Lower leg skin (tissue), 4 donors: ENCODE measurements around the gene GOLGA5. TPM values are rescaled to one million over a fixed set of nuclear protein-coding genes. Genes with fewer than 3 reads are reported as not detected.

ENCODE experiments used
- DNase-seq, 2 donors: peaks; one replicate each; pipeline ENCODE4 v3.0.0-alpha.2; 2019; ENCODE audit warnings: low spot score in 2 of 2
- H3K4me3 ChIP-seq: fragments of 200-600 bp; sonication (generic); 2 replicates; pipeline ENCODE4 v1.5.1; 2017; ENCODE audit warnings: mild to moderate bottlenecking, low read depth; ENCODE audit not compliant: poor library complexity, severe bottlenecking
- POLR2A ChIP-seq, 2 donors: fragments of 450-650 bp; IDR thresholded peaks; one replicate each; pipeline ENCODE4 v1.6.1; 2016 to 2017; ENCODE audit warnings: antibody characterized with exemption in 2 of 2, mild to moderate bottlenecking in 1 of 2, moderate library complexity in 1 of 2
- WGBS, 2 donors: methylation state at CpG; one replicate each; pipeline ENCODE4 v1.1.5; 2018; 5-methylcytosine and 5-hydroxymethylcytosine counted together
- intact Hi-C: fragments of 100-400 bp; cut with DNase I; formaldehyde crosslinking; loops from one replicate; pipeline ENCODE4 v1.15.0; 2023; ENCODE audit warnings: low total_unique reads
- total RNA-seq, 4 donors: library from RNA; depleted of rRNA; stranded (reverse); fragments of >200 nt; gene quantifications; one replicate each; pipeline ENCODE4 v1.1.0, GENCODE V29; 2016
- TF ChIP-seq, protein P1 (sequence below), 3 donors: fragments of 450-650 bp; IDR thresholded peaks; one replicate each; pipeline ENCODE4 v1.5.1; 2016; ENCODE audit warnings: antibody characterized with exemption in 3 of 3, mild to moderate bottlenecking in 3 of 3, moderate library complexity in 2 of 3

Gene GOLGA5
- total RNA-seq, 4 donors from 2014 or later, result 32.5 to 43.8 (median 35.9) TPM

DNA sequence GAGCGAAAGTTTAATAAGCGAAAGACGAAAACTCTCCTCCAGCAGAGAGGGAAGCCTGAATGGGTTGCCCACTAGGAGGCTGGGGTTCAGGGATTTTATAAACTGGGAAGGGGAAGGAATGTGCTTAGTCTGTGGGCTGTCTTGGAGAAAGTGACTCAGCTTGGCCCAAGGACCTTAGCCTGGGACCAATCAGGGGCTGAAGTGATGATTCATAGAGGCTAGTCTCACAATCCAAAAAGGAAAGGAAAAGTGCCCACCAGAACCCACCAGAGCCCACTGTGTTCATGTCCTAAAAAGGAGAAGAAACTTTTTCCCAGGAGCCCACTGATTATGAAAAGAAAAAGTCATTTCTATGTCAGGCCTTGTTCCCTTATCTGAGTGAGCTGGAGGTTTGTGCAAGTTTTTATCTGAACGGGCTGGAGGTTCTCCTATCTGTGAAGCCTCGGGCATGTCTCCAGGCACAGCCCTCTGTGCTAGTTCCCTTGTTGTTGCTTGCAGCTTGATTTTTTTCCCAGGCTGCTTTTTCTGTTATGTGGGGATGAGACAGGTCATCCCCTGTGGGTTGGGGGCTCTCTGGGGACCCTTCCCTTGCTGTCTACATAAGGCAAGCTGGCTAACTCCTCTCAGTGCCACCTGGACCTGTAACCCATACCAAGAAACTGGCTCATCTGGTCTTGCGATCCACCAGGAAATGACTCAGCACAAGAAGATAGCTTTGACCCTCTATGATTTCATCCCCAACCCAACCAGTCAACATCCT lies 8.3 kb upstream of the GOLGA5 start:
- no peak for TF ChIP-seq POLR2A (IDR thresholded peaks at IDR 0.05)
- TF ChIP-seq, protein P1, sequence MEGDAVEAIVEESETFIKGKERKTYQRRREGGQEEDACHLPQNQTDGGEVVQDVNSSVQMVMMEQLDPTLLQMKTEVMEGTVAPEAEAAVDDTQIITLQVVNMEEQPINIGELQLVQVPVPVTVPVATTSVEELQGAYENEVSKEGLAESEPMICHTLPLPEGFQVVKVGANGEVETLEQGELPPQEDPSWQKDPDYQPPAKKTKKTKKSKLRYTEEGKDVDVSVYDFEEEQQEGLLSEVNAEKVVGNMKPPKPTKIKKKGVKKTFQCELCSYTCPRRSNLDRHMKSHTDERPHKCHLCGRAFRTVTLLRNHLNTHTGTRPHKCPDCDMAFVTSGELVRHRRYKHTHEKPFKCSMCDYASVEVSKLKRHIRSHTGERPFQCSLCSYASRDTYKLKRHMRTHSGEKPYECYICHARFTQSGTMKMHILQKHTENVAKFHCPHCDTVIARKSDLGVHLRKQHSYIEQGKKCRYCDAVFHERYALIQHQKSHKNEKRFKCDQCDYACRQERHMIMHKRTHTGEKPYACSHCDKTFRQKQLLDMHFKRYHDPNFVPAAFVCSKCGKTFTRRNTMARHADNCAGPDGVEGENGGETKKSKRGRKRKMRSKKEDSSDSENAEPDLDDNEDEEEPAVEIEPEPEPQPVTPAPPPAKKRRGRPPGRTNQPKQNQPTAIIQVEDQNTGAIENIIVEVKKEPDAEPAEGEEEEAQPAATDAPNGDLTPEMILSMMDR (IDR thresholded peaks at IDR 0.05), result no peak
- WGBS, 2 donors, result 66 to 72% methylated on average over 6 of the region's 6 CpGs
- no peak for DNase-seq
- no peak overlapping the region for H3K4me3 ChIP-seq
- intact Hi-C loops, result loop anchor here (10.0 kb wide), 2 partner anchors 71 to 101 kb away; no protein-coding TSS in a partner anchor

DNA sequence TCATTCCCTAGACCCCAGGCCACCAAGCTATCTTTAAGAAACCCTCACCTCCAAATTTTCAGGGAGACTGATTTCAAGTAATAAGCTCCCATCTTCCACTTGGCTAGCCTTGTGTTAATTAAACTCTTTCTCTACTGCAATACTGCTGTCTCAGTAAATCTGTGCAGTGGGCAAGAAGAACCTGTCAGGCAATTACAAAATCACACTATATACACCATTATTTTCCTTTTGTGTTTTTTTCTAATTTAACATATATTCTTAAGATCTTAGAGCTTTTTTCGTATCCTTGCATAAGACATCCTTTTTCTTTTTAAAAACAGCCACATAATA lies 7.7 kb upstream of the GOLGA5 start:
- intact Hi-C loops, result loop anchor here (10.0 kb wide), 2 partner anchors 72 to 102 kb away; no protein-coding TSS in a partner anchor
- no peak overlapping the region for H3K4me3 ChIP-seq
- WGBS, 2 donors, result 91 to 98% methylated on average over 1 of the region's 1 CpG
- DNase-seq, result no peak
- TF ChIP-seq, protein P1 (IDR thresholded peaks at IDR 0.05), result no peak
- TF ChIP-seq POLR2A (IDR thresholded peaks at IDR 0.05), result no peak

DNA sequence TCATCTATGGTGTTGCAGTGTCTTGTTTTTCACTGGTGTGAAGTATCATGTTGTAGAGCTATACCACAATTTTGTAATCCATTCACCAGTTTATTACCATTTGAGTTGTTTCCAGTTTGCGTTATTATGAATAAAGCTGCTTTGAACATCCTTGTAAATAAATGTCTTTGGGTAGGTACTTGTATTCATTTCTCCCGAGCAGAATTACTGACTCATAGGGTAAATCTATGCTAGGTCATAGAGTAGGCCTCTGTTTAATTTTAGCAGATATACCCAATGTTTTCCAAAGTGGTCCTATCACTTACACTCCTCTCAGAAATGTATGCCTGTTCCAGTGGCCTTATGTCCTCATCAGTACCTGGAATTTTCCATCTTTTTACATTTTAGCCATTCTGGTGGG lies 6.6 kb upstream of the GOLGA5 start:
- no peak overlapping the region for H3K4me3 ChIP-seq
- intact Hi-C loops, result loop anchor here (10.0 kb wide), 2 partner anchors 73 to 103 kb away; no protein-coding TSS in a partner anchor
- no peak for DNase-seq
- TF ChIP-seq POLR2A (IDR thresholded peaks at IDR 0.05), result no peak
- TF ChIP-seq, protein P1 (IDR thresholded peaks at IDR 0.05), result no peak
- WGBS, 2 donors, result 94% methylated on average over 2 of the region's 2 CpGs

GRCh38 chr14:92789457-92790089 lies 4.5 kb upstream of the GOLGA5 start:
- H3K4me3 ChIP-seq, result no peak overlapping the region
- no peak for TF ChIP-seq POLR2A (IDR thresholded peaks at IDR 0.05)
- TF ChIP-seq, protein P1 (IDR thresholded peaks at IDR 0.05), result no peak
- DNase-seq, result no peak
- intact Hi-C loops, result loop anchor here (10.0 kb wide), 2 partner anchors 75 to 105 kb away; no protein-coding TSS in a partner anchor

DNA sequence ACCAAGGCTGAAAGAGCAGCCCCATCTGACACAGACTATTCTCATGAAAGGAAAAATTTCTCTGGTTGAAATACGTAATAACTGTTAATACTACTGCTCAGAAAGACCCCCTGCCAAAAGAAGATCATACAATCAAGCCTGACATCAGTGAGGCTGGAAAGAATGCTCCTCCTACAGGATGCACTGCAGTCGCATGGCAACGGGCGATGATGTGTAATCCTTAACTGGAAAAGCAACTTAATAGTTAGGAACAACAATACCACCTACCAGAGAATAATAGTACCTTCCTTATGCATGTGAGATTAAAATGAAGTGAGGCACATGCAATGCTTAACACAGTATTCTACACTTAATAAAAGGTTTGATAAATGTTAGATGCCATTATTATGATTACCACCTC lies 1.2 kb upstream of the GOLGA5 start:
- TF ChIP-seq, protein P1 (IDR thresholded peaks at IDR 0.05), result no peak
- TF ChIP-seq POLR2A (IDR thresholded peaks at IDR 0.05), result no peak
- DNase-seq, result no peak
- 50 to 53% methylated on average over 4 of the region's 4 CpGs for WGBS, 2 donors
- intact Hi-C loops, result no loop called here
- no peak overlapping the region for H3K4me3 ChIP-seq
